Activated naive CD8-positive, alpha-beta T cell treated with anti-CD3 and anti-CD28 coated beads, Interleukin-2, amount 10 ng/mL, durations not matched to agents 7 days and 5 days (primary cell): Measurements from ENCODE around the gene NOS1AP. TPM values are rescaled to one million over a fixed set of nuclear protein-coding genes. Genes with fewer than 3 reads are reported as not detected.
"Not testable (repeated sequence)": the region's sequence is repeated elsewhere in the genome, so short reads cannot be mapped to it uniquely, and the experiment has no call there.

ENCODE experiments used
- ATAC-seq: fragments of 150-1000 bp; cut with Tn5 transposase; one replicate; pipeline ENCODE4 v1.10.0; 2021; ENCODE audit warnings: low read depth, moderate library complexity
- POLR2A ChIA-PET: fragments of 350-600 bp; sonication (Branson Sonifier 250); formaldehyde crosslinking; loops from one replicate; lab custom pipeline; 2021; ENCODE audit warnings: antibody characterized with exemption; lab: Charles Lee
- DNase-seq: peaks from one replicate; pipeline ENCODE4 v3.0.0; 2021
- H3K27ac Mint-ChIP-seq: one replicate; pipeline ENCODE4 v1.8.0; 2022; ENCODE audit warnings: mild to moderate bottlenecking, mixed read lengths
- H3K27me3 Mint-ChIP-seq: one replicate; pipeline ENCODE4 v1.8.0; 2022; ENCODE audit warnings: mild to moderate bottlenecking, moderate library complexity, mixed read lengths
- H3K36me3 Mint-ChIP-seq: one replicate; pipeline ENCODE4 v1.8.0; 2021; ENCODE audit warnings: mild to moderate bottlenecking, mixed read lengths
- H3K4me1 Mint-ChIP-seq: one replicate; pipeline ENCODE4 v1.8.0; 2021; ENCODE audit warnings: mixed read lengths
- H3K4me3 Mint-ChIP-seq: one replicate; pipeline ENCODE4 v1.8.0; 2022; ENCODE audit warnings: mild to moderate bottlenecking, moderate library complexity, mixed read lengths
- H3K9me3 Mint-ChIP-seq: one replicate; pipeline ENCODE4 v1.8.0; 2021; ENCODE audit warnings: mixed read lengths
- total RNA-seq, 2 experiments: library from RNA; stranded (reverse); gene quantifications; one replicate each; pipeline ENCODE4 v1.2.3, GENCODE V29; 2021

Gene NOS1AP
- total RNA-seq, 2 experiments from 2014 or later: not detected

DNA sequence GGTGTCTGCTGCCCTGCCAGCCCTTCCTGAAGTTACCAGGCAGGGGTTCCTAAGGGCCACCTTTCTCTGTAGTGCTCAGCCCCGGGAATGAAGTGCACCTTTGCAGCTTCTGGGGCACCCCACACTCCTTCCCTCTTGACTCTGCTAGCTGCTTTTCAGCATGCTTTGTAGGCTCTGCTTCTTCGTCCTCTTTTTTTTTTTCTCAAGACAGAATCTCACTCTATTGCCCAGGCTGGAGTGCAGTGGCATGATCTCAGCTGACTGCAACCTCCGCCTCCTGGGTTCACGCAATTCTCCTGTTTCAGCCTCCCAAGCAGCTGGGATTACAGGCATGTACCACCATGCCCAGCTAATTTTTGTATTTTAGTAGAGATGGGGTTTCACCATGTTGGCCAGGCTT lies 282.4 kb downstream of the NOS1AP start:
- H3K9me3 Mint-ChIP-seq, H3K4me3 Mint-ChIP-seq, H3K36me3 Mint-ChIP-seq, H3K27ac Mint-ChIP-seq, H3K27me3 Mint-ChIP-seq, ATAC-seq, H3K4me1 Mint-ChIP-seq, DNase-seq, POLR2A ChIA-PET: not testable (repeated sequence)

DNA sequence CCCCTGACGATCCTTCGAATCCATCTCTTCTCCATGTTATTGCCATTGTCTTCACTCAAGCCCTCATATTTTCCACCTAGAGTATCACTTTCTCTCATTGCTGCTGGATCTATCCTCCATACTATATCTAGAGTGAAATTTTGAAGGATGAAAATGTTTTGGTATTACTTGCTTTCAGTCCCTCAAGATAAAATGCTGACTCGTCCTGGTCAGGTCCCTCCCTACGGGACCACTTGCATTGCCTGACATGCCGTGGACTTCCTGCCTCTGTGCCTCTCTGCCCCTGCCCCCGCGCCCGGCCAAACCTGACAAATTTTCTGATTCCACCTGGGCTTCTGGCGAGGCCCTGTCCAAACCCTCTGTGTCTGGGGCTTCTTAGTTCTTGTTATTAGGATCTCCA lies 283.6 kb downstream of the NOS1AP start:
- no peak overlapping the region for H3K4me3 Mint-ChIP-seq
- POLR2A ChIA-PET: no interaction called here
- H3K27me3 Mint-ChIP-seq: no peaks in the 10 kb centered on the region
- no peaks in the 10 kb centered on the region for H3K4me1 Mint-ChIP-seq
- ATAC-seq: no peak
- no peak overlapping the region for H3K27ac Mint-ChIP-seq
- no peak for DNase-seq
- no peaks in the 10 kb centered on the region for H3K36me3 Mint-ChIP-seq
- no peaks in the 10 kb centered on the region for H3K9me3 Mint-ChIP-seq

DNA sequence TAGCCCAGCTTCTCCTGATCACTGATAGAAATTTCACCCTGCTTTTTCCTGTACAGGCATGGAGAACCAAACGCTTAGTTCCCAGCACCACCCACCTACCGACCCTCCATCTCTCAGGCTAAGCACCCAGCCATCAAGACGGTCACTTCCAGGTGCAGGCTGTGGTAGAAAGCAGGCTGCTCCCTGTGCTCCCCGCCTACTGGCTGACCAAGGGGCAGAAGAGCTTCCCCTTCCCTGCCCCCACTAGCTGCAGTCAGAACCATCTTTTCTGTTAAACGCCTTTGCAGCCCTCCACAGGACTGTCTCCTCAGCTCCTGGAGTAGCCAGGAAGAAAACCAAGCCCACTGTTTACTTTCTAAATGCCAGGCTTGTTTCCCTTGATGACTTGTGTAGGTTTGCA lies 284.2 kb downstream of the NOS1AP start:
- no peaks in the 10 kb centered on the region for H3K36me3 Mint-ChIP-seq
- DNase-seq (no peak), ATAC-seq (no peak)
- H3K4me1 Mint-ChIP-seq: no peaks in the 10 kb centered on the region
- no peaks in the 10 kb centered on the region for H3K27me3 Mint-ChIP-seq
- H3K9me3 Mint-ChIP-seq: no peaks in the 10 kb centered on the region
- H3K4me3 Mint-ChIP-seq: no peak overlapping the region
- POLR2A ChIA-PET: no interaction called here
- H3K27ac Mint-ChIP-seq: no peak overlapping the region

DNA sequence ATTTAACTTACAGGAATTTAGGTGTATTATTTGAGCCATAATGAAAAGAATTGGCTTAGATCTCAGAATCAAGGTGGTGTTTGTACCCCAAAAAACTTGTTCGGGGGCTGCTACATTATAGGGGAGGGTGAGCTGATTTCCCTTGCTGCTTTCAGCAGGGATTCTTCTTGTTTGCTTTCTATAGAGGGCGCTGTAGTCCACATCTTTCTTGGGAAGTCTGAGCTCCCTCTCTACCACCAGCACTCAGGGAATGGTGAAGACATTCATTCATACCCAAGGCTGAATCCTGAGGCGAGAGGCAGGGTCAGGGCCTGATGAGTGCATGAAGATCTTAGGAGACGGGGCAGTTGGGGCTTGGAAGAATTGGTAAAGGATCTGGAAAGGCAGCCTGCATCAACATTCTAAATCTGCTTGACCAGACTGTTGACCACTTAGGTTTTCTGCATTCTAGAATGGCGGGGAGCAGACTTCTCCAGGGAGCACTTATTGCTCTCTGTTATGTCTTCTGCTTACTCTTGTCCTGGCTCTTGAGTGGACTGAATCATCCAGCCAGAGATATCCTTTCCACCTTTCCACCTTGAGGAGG lies 288.3 kb downstream of the NOS1AP start:
- DNase-seq (no peak), ATAC-seq (no peak)
- Mint-ChIP-seq H3K27me3 (peaks cover 5% of the 10 kb centered on the region), H3K4me1 (no peaks in the 10 kb centered on the region), H3K36me3 (no peaks in the 10 kb centered on the region), H3K4me3 (no peak overlapping the region), H3K9me3 (no peaks in the 10 kb centered on the region), H3K27ac (no peak overlapping the region)
- POLR2A ChIA-PET: no interaction called here

DNA sequence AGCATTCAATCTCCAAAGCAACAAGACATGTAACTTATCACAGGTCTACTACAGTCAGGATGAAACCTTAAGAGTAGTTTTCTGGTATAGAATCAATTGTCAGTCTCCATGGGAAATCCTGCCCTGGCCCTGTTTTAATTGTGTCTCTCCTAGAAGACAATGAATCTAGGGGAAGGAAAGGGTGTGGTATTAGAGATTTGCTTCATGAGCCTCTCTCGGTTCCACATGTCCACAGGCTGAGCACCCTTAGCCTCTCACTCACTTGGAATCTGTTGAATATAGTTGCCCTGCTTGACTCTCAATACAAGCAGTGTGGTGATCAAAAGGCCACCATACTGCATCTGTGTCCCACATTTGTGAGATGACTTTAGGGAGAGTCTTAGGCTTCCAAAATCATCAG lies 289.4 kb downstream of the NOS1AP start:
- no peak for DNase-seq
- POLR2A ChIA-PET: no interaction called here
- H3K36me3 Mint-ChIP-seq: no peaks in the 10 kb centered on the region
- H3K4me1 Mint-ChIP-seq: no peaks in the 10 kb centered on the region
- H3K27me3 Mint-ChIP-seq: peaks cover 8% of the 10 kb centered on the region
- H3K4me3 Mint-ChIP-seq: no peak overlapping the region
- no peaks in the 10 kb centered on the region for H3K9me3 Mint-ChIP-seq
- H3K27ac Mint-ChIP-seq: no peak overlapping the region
- ATAC-seq: no peak

DNA sequence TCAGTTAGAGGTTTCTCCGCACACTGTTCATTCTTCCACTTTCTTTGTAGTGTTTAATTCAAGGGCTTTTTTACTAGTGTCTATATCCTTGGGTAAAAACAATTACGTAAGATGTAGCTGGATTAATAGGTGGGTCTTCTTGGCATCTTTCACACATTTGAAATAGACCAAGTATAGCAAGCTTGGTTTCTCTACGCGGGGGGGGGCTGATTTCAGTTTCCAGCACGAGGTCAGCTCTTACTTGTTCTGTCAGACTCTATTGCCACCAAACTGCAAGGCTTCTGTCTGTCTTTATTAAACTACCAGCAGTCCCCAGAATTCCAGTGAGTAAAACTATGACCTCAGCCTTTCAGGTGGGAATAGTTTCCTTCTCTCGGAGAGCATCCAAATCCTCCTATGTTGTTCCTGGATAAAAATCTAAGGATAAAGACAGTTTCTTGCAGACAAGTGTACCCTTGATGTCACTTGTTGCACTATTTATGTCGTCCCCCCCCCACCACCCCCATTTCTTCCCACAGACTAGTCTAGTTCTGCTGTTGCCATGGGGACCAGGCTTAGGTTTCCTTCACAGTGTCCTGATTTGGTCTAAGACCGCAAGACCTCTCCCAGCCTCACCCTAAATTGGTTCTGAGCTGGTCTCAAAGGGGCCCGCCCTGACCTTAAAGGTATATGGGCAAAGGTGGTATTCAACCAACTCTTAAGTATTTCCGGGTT lies 290.2 kb downstream of the NOS1AP start:
- no peak for DNase-seq
- Mint-ChIP-seq H3K36me3 (no peaks in the 10 kb centered on the region), H3K4me1 (no peaks in the 10 kb centered on the region), H3K4me3 (no peak overlapping the region), H3K9me3 (no peaks in the 10 kb centered on the region), H3K27me3 (peaks cover 8% of the 10 kb centered on the region), H3K27ac (no peak overlapping the region)
- ATAC-seq: no peak
- POLR2A ChIA-PET: no interaction called here

DNA sequence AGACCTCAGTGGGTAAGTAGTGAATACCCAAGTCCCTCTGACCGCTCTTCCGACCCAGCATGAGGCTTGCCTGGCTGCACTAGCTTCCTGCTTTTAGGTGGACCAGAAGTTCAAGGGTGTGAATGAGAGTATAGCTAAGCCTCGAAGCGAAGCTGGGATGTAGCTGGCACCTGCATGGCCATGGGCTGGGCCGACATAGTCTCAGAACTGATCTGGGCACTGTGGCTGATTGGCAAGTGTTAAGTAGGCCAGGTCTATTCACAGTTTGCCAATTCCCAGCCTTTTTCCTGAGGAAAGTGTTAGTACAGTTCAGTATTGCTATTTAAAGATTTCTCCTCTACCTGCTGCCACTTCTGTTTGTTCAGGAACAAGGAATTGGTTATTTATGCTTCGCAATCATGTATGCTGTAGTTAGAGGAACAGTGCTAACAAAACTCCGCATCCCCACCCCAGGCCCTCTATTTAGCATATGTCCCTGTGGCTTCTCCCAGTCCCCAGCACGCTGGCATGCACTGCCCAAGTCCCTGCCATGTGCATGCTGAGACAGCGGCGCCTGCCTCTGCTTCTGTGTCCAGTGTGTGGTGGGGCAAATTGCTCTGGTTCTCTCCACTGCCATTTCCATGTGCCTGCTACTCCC lies 290.9 kb downstream of the NOS1AP start:
- POLR2A ChIA-PET: no interaction called here
- no peaks in the 10 kb centered on the region for H3K4me1 Mint-ChIP-seq
- H3K27ac Mint-ChIP-seq: no peak overlapping the region
- peaks cover 8% of the 10 kb centered on the region for H3K27me3 Mint-ChIP-seq
- ATAC-seq: no peak
- DNase-seq: no peak
- H3K4me3 Mint-ChIP-seq: no peak overlapping the region
- no peaks in the 10 kb centered on the region for H3K9me3 Mint-ChIP-seq
- no peaks in the 10 kb centered on the region for H3K36me3 Mint-ChIP-seq

DNA sequence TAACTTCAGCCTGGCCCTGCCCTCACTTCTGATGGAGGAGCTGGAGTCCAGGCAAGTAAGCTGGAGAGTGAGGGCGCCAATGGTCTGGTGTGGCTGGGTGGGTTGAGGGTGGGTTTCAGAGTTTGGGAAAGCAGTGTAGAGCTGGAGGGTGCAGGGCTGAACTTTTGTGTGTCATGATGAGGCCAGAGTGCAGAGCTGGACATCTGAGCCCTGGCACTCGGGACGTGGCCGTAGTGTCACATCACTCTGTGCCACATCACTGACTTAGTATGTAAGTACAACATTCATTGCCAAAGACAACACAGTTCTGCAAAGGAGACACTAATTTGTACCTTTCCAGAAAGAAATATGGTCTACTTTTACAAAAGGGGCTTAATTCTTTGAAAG lies 291.4 kb downstream of the NOS1AP start:
- no peaks in the 10 kb centered on the region for H3K36me3 Mint-ChIP-seq
- H3K4me3 Mint-ChIP-seq: no peak overlapping the region
- no peaks in the 10 kb centered on the region for H3K4me1 Mint-ChIP-seq
- no peak overlapping the region for H3K27ac Mint-ChIP-seq
- DNase-seq (no peak), ATAC-seq (no peak)
- peaks cover 8% of the 10 kb centered on the region for H3K27me3 Mint-ChIP-seq
- POLR2A ChIA-PET: no interaction called here
- H3K9me3 Mint-ChIP-seq: no peaks in the 10 kb centered on the region

DNA sequence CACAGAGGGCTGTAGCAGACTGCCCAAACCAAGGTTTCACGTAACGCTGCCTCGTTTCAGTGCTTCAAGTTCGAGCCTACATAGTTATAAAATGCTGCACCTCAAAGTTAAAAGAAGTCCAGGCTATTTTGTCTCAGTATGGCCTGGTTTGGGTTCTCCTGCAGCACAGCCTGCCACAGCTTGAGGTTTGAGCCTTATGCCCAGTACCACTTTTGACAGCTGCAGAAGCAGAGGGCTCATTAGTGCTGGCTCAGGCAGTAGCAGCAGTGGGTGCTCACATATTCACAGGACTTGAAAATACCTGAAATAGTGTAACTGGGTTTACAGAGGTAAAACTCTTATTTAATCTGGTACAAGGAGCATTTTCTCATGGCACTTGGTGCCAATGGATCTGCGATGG lies 291.9 kb downstream of the NOS1AP start:
- Mint-ChIP-seq H3K27ac (no peak overlapping the region), H3K4me3 (no peak overlapping the region), H3K4me1 (no peaks in the 10 kb centered on the region), H3K27me3 (peaks cover 8% of the 10 kb centered on the region), H3K9me3 (no peaks in the 10 kb centered on the region), H3K36me3 (no peaks in the 10 kb centered on the region)
- no peak for ATAC-seq
- no peak for DNase-seq
- POLR2A ChIA-PET: no interaction called here

DNA sequence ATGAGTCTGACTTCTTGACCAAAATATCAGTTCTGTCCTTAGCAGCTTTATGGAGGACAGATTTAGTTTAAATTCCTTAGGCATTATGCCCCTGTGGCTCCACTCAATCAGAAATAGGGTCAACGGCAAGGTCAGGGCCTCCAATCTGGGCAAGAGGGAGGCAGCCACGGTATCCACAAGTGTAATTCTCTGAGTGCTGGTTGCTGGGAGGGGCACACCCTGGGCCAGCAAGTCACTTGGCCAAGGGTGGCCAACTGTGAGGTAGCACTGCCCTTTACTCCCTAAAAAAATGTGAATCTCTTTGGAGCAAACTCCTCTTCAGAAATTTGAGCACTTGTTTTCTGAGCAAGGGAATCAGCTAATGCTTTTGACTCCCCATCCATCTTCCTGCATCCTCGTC lies 294.3 kb downstream of the NOS1AP start:
- H3K27me3 Mint-ChIP-seq: peaks cover 8% of the 10 kb centered on the region
- no peak for DNase-seq
- no peak overlapping the region for H3K4me3 Mint-ChIP-seq
- no peaks in the 10 kb centered on the region for H3K9me3 Mint-ChIP-seq
- no peaks in the 10 kb centered on the region for H3K4me1 Mint-ChIP-seq
- no peaks in the 10 kb centered on the region for H3K36me3 Mint-ChIP-seq
- POLR2A ChIA-PET: no interaction called here
- H3K27ac Mint-ChIP-seq: no peak overlapping the region
- no peak for ATAC-seq

DNA sequence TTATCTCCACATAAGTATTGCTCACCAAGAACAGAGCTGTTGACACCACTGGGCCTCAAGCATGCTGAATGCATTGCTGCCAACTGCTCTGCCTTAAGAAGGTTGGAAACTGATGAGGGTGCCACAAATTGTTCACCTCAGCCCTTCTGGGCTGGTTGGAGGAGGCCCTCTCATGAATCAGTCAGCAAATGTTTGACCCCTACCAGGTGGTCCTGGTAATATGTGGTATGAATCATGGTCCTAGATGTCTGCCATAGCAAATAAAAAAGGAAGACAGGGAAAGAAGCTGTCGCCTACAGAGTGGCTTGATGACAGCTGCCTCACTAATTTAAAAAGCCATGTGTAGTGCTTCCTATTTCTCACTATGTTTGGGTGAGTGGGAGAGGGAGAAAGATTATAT lies 295.0 kb downstream of the NOS1AP start:
- no peak for ATAC-seq
- DNase-seq: no peak
- H3K9me3 Mint-ChIP-seq: no peaks in the 10 kb centered on the region
- peaks cover 8% of the 10 kb centered on the region for H3K27me3 Mint-ChIP-seq
- H3K27ac Mint-ChIP-seq: no peak overlapping the region
- H3K4me1 Mint-ChIP-seq: no peaks in the 10 kb centered on the region
- POLR2A ChIA-PET: no interaction called here
- H3K4me3 Mint-ChIP-seq: no peak overlapping the region
- H3K36me3 Mint-ChIP-seq: no peaks in the 10 kb centered on the region

DNA sequence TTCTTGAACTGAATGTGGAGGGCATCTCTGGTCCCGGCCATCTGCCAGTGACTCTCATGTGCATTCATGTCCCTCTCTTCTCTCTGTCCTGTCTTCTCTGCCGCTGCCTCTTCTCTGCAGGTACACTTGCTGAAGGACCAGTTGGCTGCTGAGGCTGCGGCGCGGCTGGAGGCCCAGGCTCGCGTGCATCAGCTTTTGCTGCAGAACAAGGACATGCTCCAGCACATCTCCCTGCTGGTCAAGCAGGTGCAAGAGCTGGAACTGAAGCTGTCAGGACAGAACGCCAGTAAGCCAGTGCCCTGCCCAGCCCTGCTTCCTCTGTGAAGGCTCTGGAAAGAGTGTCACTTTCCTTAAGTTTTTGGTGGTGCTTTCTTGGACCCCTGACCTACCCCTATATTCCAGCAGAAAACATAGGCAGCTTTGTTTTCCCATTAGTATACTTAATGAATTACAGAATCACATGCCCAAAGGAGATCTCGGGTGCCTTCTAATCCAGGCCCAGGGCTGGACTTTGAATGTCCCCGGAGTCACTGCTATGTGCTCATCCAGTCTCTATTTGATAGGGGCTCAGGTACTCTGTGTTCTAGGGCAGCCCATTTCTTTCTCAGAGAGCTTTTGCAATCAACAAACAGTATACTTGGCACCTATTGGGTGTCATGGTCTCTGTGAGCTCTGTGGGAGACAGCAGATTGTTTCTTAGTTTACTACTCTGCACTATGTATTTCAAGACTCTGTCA lies 296.0 kb downstream of the NOS1AP start:
- Mint-ChIP-seq H3K27ac (no peak overlapping the region), H3K9me3 (no peaks in the 10 kb centered on the region), H3K4me3 (no peak overlapping the region), H3K27me3 (peaks cover 8% of the 10 kb centered on the region), H3K4me1 (no peaks in the 10 kb centered on the region), H3K36me3 (no peaks in the 10 kb centered on the region)
- POLR2A ChIA-PET: no interaction called here
- DNase-seq (no peak), ATAC-seq (no peak)

DNA sequence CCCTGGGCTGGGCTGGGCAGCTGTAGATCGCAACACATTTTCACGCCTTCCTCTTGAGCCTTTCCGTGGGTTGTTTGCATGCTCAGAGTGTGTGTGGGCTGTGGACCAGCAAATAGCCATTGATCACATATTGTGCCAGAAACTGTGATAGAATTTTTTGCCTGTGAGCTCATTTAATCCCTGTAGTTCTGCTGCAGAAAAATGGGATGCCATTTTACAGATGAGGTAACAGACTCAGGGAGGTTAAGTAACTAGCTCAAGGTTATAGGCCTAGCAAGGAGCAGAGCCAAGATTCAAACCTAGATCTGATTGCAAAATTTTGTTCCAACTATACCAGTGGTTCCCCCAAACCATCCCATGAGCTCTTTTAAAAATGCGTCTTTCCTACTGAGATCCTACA lies 296.7 kb downstream of the NOS1AP start:
- H3K9me3 Mint-ChIP-seq: no peaks in the 10 kb centered on the region
- DNase-seq: no peak
- H3K27me3 Mint-ChIP-seq: peaks cover 8% of the 10 kb centered on the region
- no peak for ATAC-seq
- H3K27ac Mint-ChIP-seq: no peak overlapping the region
- no peaks in the 10 kb centered on the region for H3K4me1 Mint-ChIP-seq
- no peak overlapping the region for H3K4me3 Mint-ChIP-seq
- POLR2A ChIA-PET: no interaction called here
- no peaks in the 10 kb centered on the region for H3K36me3 Mint-ChIP-seq

DNA sequence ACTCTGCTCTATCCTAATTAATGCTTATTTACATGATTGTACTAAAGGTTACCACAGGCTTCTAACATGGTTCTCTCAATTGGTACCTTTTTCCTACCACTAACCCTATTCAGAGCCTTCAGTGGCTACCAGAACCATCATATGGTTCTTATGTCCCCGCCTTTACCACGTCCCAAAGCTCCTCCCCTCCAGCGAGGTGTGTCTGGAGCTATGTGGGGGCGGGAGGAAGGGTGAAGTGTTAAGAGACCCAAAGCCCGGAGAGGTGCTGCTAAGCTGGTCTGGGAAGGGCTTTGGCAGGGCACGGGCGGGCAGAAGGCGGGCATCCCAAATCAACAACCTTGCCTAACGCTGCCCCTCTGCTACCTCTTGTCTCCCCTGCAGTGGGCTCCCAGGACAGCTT lies 297.2 kb downstream of the NOS1AP start:
- Mint-ChIP-seq H3K27ac (no peak overlapping the region), H3K9me3 (no peaks in the 10 kb centered on the region), H3K36me3 (no peaks in the 10 kb centered on the region), H3K4me3 (no peak overlapping the region), H3K27me3 (peaks cover 8% of the 10 kb centered on the region), H3K4me1 (no peaks in the 10 kb centered on the region)
- no peak for ATAC-seq
- DNase-seq: no peak
- POLR2A ChIA-PET: no interaction called here
